Fibroblast of lung (primary cell): ENCODE data around the gene SEMA5A.

Experiments used
- CTCF ChIP-seq, 2 donors: IDR thresholded peaks in 1 of 2; conservative IDR thresholded peaks in 1 of 2; 1 replicate in 1 of 2; 2 replicates in 1 of 2; pipeline ENCODE4 v1.5.1; 2011 to 2012; ENCODE audit warnings: low read length in 2 of 2, control low read depth in 1 of 2, inconsistent platforms in 1 of 2, low read depth in 1 of 2, mild to moderate bottlenecking in 1 of 2
- EZH2 ChIP-seq: IDR thresholded peaks from 2 replicates; pipeline ENCODE4 v1.5.1; 2012; ENCODE audit warnings: low read length, control low read depth, mild to moderate bottlenecking; ENCODE audit errors: missing control alignments

DNA sequence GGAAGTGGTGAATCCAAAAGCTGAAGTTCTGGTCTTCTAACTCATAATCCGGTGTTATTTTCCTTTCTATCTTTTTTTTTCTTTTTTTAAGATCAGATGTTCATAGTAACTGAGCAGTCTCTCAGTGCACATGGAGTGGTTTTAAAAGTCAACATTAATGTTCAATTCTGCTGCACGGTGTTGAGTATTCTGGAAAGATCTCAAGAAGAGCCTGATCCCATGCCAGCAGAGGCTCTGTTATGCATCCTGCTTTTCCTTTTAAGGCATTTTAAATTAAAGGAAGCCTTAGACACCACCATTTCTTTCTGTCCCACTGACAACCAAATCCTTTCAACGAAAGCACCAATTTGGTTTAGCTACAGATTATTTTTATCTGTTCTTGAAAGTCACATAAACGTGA, 33.4 kb downstream of the SEMA5A start:
- TF ChIP-seq CTCF (conservative IDR thresholded peaks at IDR 0.05 in 1 of 2, IDR thresholded peaks at IDR 0.05 in 1 of 2; ENCODE audit: low read depth in 1 of 2, low read length in 2 of 2) (no peak), EZH2 (no peak)
